MCF 10A (cell line): ENCODE results near the gene RNF2. TPM values are rescaled to one million over a fixed set of nuclear protein-coding genes. Genes with fewer than 3 reads are reported as not detected.

Source experiments
- BruUV-seq: library from RNA; stranded (reverse); fragments of 400-500 nt; replicated peaks from 2 replicates; lab custom pipeline; 2021; lab: Mats Ljungman, UMichigan
- CTCF ChIA-PET: fragments of 300-600 bp; sonication (Branson Sonifier 250); formaldehyde crosslinking; extraction: SDS; loops from one replicate; lab custom pipeline; 2021; ENCODE audit warnings: antibody characterized with exemption, inconsistent platforms; lab: Yijun Ruan, JAX
- POLR2A ChIA-PET: fragments of 300-600, 350-650 bp; sonication (Branson Sonifier 250); formaldehyde crosslinking; extraction: SDS; loops from one replicate; lab custom pipeline; 2020; ENCODE audit warnings: antibody characterized with exemption, inconsistent platforms; lab: Yijun Ruan, JAX
- DNase-seq: peaks from one replicate; pipeline ENCODE4 v3.0.0-alpha.2; 2018; ENCODE audit not compliant: unreplicated experiment
- H3K27ac Mint-ChIP-seq: one replicate; pipeline ENCODE4 v1.8.0; 2022; ENCODE audit warnings: mild to moderate bottlenecking, low read depth, mixed read lengths; ENCODE audit not compliant: unreplicated experiment
- H3K27me3 Mint-ChIP-seq: one replicate; pipeline ENCODE4 v1.8.0; 2022; ENCODE audit warnings: mixed read lengths; ENCODE audit not compliant: insufficient read depth, unreplicated experiment
- H3K36me3 Mint-ChIP-seq: one replicate; pipeline ENCODE4 v1.8.0; 2022; ENCODE audit warnings: mild to moderate bottlenecking, moderate library complexity, mixed read lengths; ENCODE audit not compliant: insufficient read depth, unreplicated experiment
- H3K4me1 Mint-ChIP-seq: one replicate; pipeline ENCODE4 v1.8.0; 2022; ENCODE audit warnings: mixed read lengths; ENCODE audit not compliant: insufficient read depth, unreplicated experiment
- H3K4me3 Mint-ChIP-seq: one replicate; pipeline ENCODE4 v1.8.0; 2022; ENCODE audit warnings: mild to moderate bottlenecking, moderate library complexity, mixed read lengths; ENCODE audit not compliant: unreplicated experiment
- H3K9me3 Mint-ChIP-seq: one replicate; pipeline ENCODE4 v1.8.0; 2022; ENCODE audit warnings: mixed read lengths; ENCODE audit not compliant: unreplicated experiment
- intact Hi-C: fragments of 100-400 bp; cut with micrococcal nuclease; formaldehyde crosslinking; loops from 2 replicates; pipeline ENCODE4 v1.14.1; 2022
- total RNA-seq: library from RNA; stranded (reverse); gene quantifications from 2 replicates; pipeline ENCODE4 v1.2.3, GENCODE V29; 2022
- TF ChIP-seq, protein P1 (sequence below): fragments of 200-600 bp; IDR thresholded peaks from one replicate; pipeline ENCODE4 v1.8.0; 2022; ENCODE audit warnings: antibody characterized with exemption, mild to moderate bottlenecking; ENCODE audit not compliant: unreplicated experiment

RNF2 gene
- total RNA-seq, 1 experiment from 2014 or later: 18.6 TPM

- H3K4me3 Mint-ChIP-seq: no peak overlapping the region
- intact Hi-C loops: no loop called here
- ChIA-PET POLR2A (interaction anchor here (0.7 to 1.5 kb wide), 6 partner anchors 9 to 80 kb away, joined by 3 to 7 read pairs (median 4); partner anchors contain the start of gene RNF2), CTCF (interaction anchor here (0.8 kb wide), 1 partner anchor 27 kb away, joined by 3 read pairs; no protein-coding TSS in a partner anchor)
- H3K36me3 Mint-ChIP-seq: no peaks in the 10 kb centered on the region
- no TSS peak for BruUV-seq
- no peaks in the 10 kb centered on the region for H3K9me3 Mint-ChIP-seq
- no peak for DNase-seq
- no peaks in the 10 kb centered on the region for H3K27me3 Mint-ChIP-seq
- TF ChIP-seq, protein P1, sequence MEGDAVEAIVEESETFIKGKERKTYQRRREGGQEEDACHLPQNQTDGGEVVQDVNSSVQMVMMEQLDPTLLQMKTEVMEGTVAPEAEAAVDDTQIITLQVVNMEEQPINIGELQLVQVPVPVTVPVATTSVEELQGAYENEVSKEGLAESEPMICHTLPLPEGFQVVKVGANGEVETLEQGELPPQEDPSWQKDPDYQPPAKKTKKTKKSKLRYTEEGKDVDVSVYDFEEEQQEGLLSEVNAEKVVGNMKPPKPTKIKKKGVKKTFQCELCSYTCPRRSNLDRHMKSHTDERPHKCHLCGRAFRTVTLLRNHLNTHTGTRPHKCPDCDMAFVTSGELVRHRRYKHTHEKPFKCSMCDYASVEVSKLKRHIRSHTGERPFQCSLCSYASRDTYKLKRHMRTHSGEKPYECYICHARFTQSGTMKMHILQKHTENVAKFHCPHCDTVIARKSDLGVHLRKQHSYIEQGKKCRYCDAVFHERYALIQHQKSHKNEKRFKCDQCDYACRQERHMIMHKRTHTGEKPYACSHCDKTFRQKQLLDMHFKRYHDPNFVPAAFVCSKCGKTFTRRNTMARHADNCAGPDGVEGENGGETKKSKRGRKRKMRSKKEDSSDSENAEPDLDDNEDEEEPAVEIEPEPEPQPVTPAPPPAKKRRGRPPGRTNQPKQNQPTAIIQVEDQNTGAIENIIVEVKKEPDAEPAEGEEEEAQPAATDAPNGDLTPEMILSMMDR: no peak
- peaks cover 16% of the 10 kb centered on the region for H3K4me1 Mint-ChIP-seq
- H3K27ac Mint-ChIP-seq: no peak overlapping the region
Observed at GRCh38 chr1:185068341-185068740, 23.0 kb downstream of the RNF2 start.

- CTCF ChIA-PET: interaction anchor here (0.7 to 1.0 kb wide), 3 partner anchors 26 to 945 kb away, joined by 3 read pairs; no protein-coding TSS in a partner anchor
- Mint-ChIP-seq H3K27me3 (no peaks in the 10 kb centered on the region), H3K4me3 (no peak overlapping the region), H3K27ac (no peak overlapping the region), H3K9me3 (no peaks in the 10 kb centered on the region), H3K36me3 (no peaks in the 10 kb centered on the region), H3K4me1 (peaks cover 16% of the 10 kb centered on the region)
- TF ChIP-seq, protein P1: no peak
- POLR2A ChIA-PET: interaction anchor here (0.7 to 1.5 kb wide), 7 partner anchors 8 to 88 kb away, joined by 3 to 7 read pairs (median 5); partner anchors contain the start of gene RNF2
- no peak for DNase-seq
- no TSS peak for BruUV-seq
- intact Hi-C loops: no loop called here
Observed at GRCh38 chr1:185069202-185069772, 23.9 kb downstream of the RNF2 start.

GRCh38 chr1:185070051-185070450 lies 24.7 kb downstream of the RNF2 start:
- Mint-ChIP-seq H3K27me3 (no peaks in the 10 kb centered on the region), H3K4me1 (peaks cover 16% of the 10 kb centered on the region), H3K4me3 (no peak overlapping the region), H3K9me3 (no peaks in the 10 kb centered on the region), H3K27ac (no peak overlapping the region), H3K36me3 (peaks cover 5% of the 10 kb centered on the region)
- no TSS peak for BruUV-seq
- ChIA-PET CTCF (interaction anchor here (0.7 to 1.0 kb wide), 2 partner anchors 16 to 946 kb away, joined by 3 to 4 read pairs; no protein-coding TSS in a partner anchor), POLR2A (interaction anchor here (1.0 to 1.5 kb wide), 3 partner anchors 9 to 88 kb away, joined by 3 to 5 read pairs (median 5); no protein-coding TSS in a partner anchor)
- intact Hi-C loops: no loop called here
- no peak for DNase-seq
- TF ChIP-seq, protein P1: no peak

GRCh38 chr1:185073725-185074124 lies 28.4 kb downstream of the RNF2 start:
- Mint-ChIP-seq H3K27me3 (no peaks in the 10 kb centered on the region), H3K27ac (no peak overlapping the region), H3K4me3 (no peak overlapping the region), H3K36me3 (peaks cover 5% of the 10 kb centered on the region), H3K9me3 (no peaks in the 10 kb centered on the region), H3K4me1 (no peaks in the 10 kb centered on the region)
- POLR2A ChIA-PET: interaction anchor here (1.4 to 1.5 kb wide), 2 partner anchors 17 to 27 kb away, joined by 4 to 5 read pairs; no protein-coding TSS in a partner anchor
- intact Hi-C loops: no loop called here
- TF ChIP-seq, protein P1: no peak
- BruUV-seq: no TSS peak
- DNase-seq: no peak
- CTCF ChIA-PET: no interaction called here
